WTC11 (cell line): ENCODE measurements around the gene FOXJ2.

ENCODE experiments used
- ATF3 ChIP-seq: sonication (generic); formaldehyde crosslinking; conservative IDR thresholded peaks from 2 replicates; pipeline ENCODE4 v1.8.1; 2022; ENCODE audit warnings: mild to moderate bottlenecking, missing genetic modification reagents
- CTCF ChIP-seq: fragments of 200-600 bp; IDR thresholded peaks from 2 replicates; pipeline ENCODE4 v1.8.0; 2022; ENCODE audit warnings: antibody characterized with exemption
- FOXJ3 ChIP-seq: sonication (generic); formaldehyde crosslinking; IDR thresholded peaks from 2 replicates; pipeline ENCODE4 v1.9.0; 2021; ENCODE audit warnings: missing genetic modification reagents, mild to moderate bottlenecking, borderline replicate concordance
- KAT7 ChIP-seq: sonication (generic); formaldehyde crosslinking; IDR thresholded peaks from 2 replicates; pipeline ENCODE4 v1.8.1; 2023; ENCODE audit warnings: missing genetic modification reagents, mild to moderate bottlenecking, borderline replicate concordance
- TEAD4 ChIP-seq: sonication (generic); formaldehyde crosslinking; IDR thresholded peaks from 2 replicates; pipeline ENCODE4 v1.8.0; 2022; ENCODE audit warnings: mild to moderate bottlenecking, missing genetic modification reagents

- TF ChIP-seq FOXJ3 (CRISPR knock-in tag) (no peak), KAT7 (no peak), TEAD4 (CRISPR knock-in tag) (no peak), CTCF (no peak), ATF3 (CRISPR knock-in tag) (no peak)
Measured at GRCh38 chr12:8089716-8090115, 57.2 kb downstream of the FOXJ2 start.
